Measurements from ENCODE around the gene YBX1.
A peak's percentile ranks its signal among the peaks of the same experiment; 100 is the strongest.

YBX1 gene

GRCh38 chr1:42658877-42659337 lies 23.3 kb upstream of the YBX1 start (continued):
- TF ChIP-seq ZNF629 (tag by site-specific recombination; IDR thresholded peaks at IDR 0.05) (peak; percentile 66), KLF10 (tag by site-specific recombination; IDR thresholded peaks at IDR 0.05) (no peak), ZEB2 (tag by site-specific recombination; IDR thresholded peaks at IDR 0.05) (no peak), ZNF394 (tag by site-specific recombination; IDR thresholded peaks at IDR 0.05; ENCODE audit: borderline replicate concordance) (peak; percentile 53; the same call in 1 of the 2 replicates), ZNF324 (tag by site-specific recombination; IDR thresholded peaks at IDR 0.05) (no peak), ZBTB17 (tag by site-specific recombination; IDR thresholded peaks at IDR 0.05) (peak; percentile 65; the same call in 1 of the 2 replicates), ZBTB21 (tag by site-specific recombination; IDR thresholded peaks at IDR 0.05) (peak; percentile 31; the same call in 1 of the 2 replicates), ZNF174 (tag by site-specific recombination; IDR thresholded peaks at IDR 0.05) (no peak), SP7 (tag by site-specific recombination; IDR thresholded peaks at IDR 0.05) (no peak)

- H3K27ac ChIP-seq (ENCODE audit: extremely low read depth, low read depth, low read length), result no peak overlapping the region
- TF ChIP-seq OSR2 (tag by site-specific recombination; IDR thresholded peaks at IDR 0.05), result no peak
- no peak for TF ChIP-seq ZNF596 (tag by site-specific recombination; IDR thresholded peaks at IDR 0.05)
- no peak for TF ChIP-seq KLF1 (tag by site-specific recombination; IDR thresholded peaks at IDR 0.05)
- no peak for TF ChIP-seq ZNF404 (tag by site-specific recombination; IDR thresholded peaks at IDR 0.05)
- TF ChIP-seq ZFP69B (tag by site-specific recombination; IDR thresholded peaks at IDR 0.05), result no peak
- TF ChIP-seq ZNF621 (tag by site-specific recombination; IDR thresholded peaks at IDR 0.05), result no peak
- TF ChIP-seq ZNF37A (tag by site-specific recombination; IDR thresholded peaks at IDR 0.05), result no peak
- no peak for TF ChIP-seq PATZ1 (tag by site-specific recombination; IDR thresholded peaks at IDR 0.05)
- no peak for TF ChIP-seq ZNF148 (tag by site-specific recombination; IDR thresholded peaks at IDR 0.05; ENCODE audit: borderline replicate concordance)
- TF ChIP-seq ZNF555 (tag by site-specific recombination; conservative IDR thresholded peaks at IDR 0.05), result no peak
- no peak for TF ChIP-seq ELK4 (IDR thresholded peaks at IDR 0.05; ENCODE audit: borderline replicate concordance, low read depth, low read length)
- TF ChIP-seq ZBTB26 (tag by site-specific recombination; optimal IDR thresholded peaks at IDR 0.05), result no peak
- no peak for TF ChIP-seq ZNF549 (tag by site-specific recombination; IDR thresholded peaks at IDR 0.05)
- TF ChIP-seq EGR2 (tag by site-specific recombination; IDR thresholded peaks at IDR 0.05; ENCODE audit: low read depth), result no peak
- no peak for TF ChIP-seq ZNF155 (tag by site-specific recombination; IDR thresholded peaks at IDR 0.05)
- no peak for TF ChIP-seq PRDM6 (tag by site-specific recombination; IDR thresholded peaks at IDR 0.05)
- TF ChIP-seq ZBTB48 (tag by site-specific recombination; IDR thresholded peaks at IDR 0.05), result no peak
- TF ChIP-seq MZF1 (tag by site-specific recombination; IDR thresholded peaks at IDR 0.05; ENCODE audit: borderline replicate concordance), result no peak
- TF ChIP-seq ZSCAN4 (tag by site-specific recombination; IDR thresholded peaks at IDR 0.05), result no peak
- H3K4me3 ChIP-seq (ENCODE audit: low read depth, low read length), result no peak overlapping the region
- no peaks in the 10 kb centered on the region for H3K4me1 ChIP-seq (ENCODE audit: control insufficient read depth, insufficient read depth, low read length)
- H3K9me3 ChIP-seq (ENCODE audit: control insufficient read depth, insufficient read depth, low read depth, low read length), result no peaks in the 10 kb centered on the region
- ChIA-PET POLR2A (interaction anchor here (2.4 kb wide), 1 partner anchor 21 kb away, joined by 13 read pairs; the partner anchor contains the start of gene YBX1), CTCF (no interaction called here)
- H3K36me3 ChIP-seq (ENCODE audit: control insufficient read depth in 2 of 2, insufficient read depth in 1 of 2, low read length in 2 of 2), result peaks cover 42 to 67% of the 10 kb centered on the region in 2 experiments
Measured at GRCh38 chr1:42660907-42661500, 21.2 kb upstream of the YBX1 start.

All from HEK293 (cell line).